ENCODE measurements around the gene PSMC5.

Gene PSMC5

GRCh38 chr17:63833741-63834373 lies 6.6 kb downstream of the PSMC5 start:
- H3K4me1 ChIP-seq (ENCODE audit: control insufficient read depth, insufficient read depth, low read length): peaks cover 6% of the 10 kb centered on the region
- H3K9ac ChIP-seq (ENCODE audit: low read depth, low read length): no peak overlapping the region
- H3K27me3 ChIP-seq (ENCODE audit: control insufficient read depth, insufficient read depth, low read length): no peaks in the 10 kb centered on the region
- peaks cover 52% of the 10 kb centered on the region for H3K36me3 ChIP-seq (ENCODE audit: control insufficient read depth, insufficient read depth, low read length)
- no peak overlapping the region for H3K4me3 ChIP-seq (ENCODE audit: low read depth, low read length)
- no peaks in the 10 kb centered on the region for H3K9me3 ChIP-seq (ENCODE audit: control insufficient read depth, insufficient read depth, low read length)

GRCh38 chr17:63834431-63835166 lies 7.4 kb downstream of the PSMC5 start:
- Histone ChIP-seq H3K4me3 (ENCODE audit: low read depth, low read length) (no peak overlapping the region), H3K9ac (ENCODE audit: low read depth, low read length) (no peak overlapping the region), H3K36me3 (ENCODE audit: control insufficient read depth, insufficient read depth, low read length) (peaks cover 49% of the 10 kb centered on the region), H3K27me3 (ENCODE audit: control insufficient read depth, insufficient read depth, low read length) (no peaks in the 10 kb centered on the region), H3K4me1 (ENCODE audit: control insufficient read depth, insufficient read depth, low read length) (peaks cover 8% of the 10 kb centered on the region), H3K9me3 (ENCODE audit: control insufficient read depth, insufficient read depth, low read length) (no peaks in the 10 kb centered on the region)

GRCh38 chr17:63835167-63835720 lies 8.0 kb downstream of the PSMC5 start:
- H3K27me3 ChIP-seq (ENCODE audit: control insufficient read depth, insufficient read depth, low read length): no peaks in the 10 kb centered on the region
- H3K36me3 ChIP-seq (ENCODE audit: control insufficient read depth, insufficient read depth, low read length): peaks cover 43% of the 10 kb centered on the region
- H3K9me3 ChIP-seq (ENCODE audit: control insufficient read depth, insufficient read depth, low read length): no peaks in the 10 kb centered on the region
- no peak overlapping the region for H3K9ac ChIP-seq (ENCODE audit: low read depth, low read length)
- H3K4me3 ChIP-seq (ENCODE audit: low read depth, low read length): no peak overlapping the region
- H3K4me1 ChIP-seq (ENCODE audit: control insufficient read depth, insufficient read depth, low read length): peaks cover 8% of the 10 kb centered on the region

- Histone ChIP-seq H3K27me3 (ENCODE audit: control insufficient read depth, insufficient read depth, low read length) (no peaks in the 10 kb centered on the region), H3K4me1 (ENCODE audit: control insufficient read depth, insufficient read depth, low read length) (peaks cover 12% of the 10 kb centered on the region), H3K9me3 (ENCODE audit: control insufficient read depth, insufficient read depth, low read length) (no peaks in the 10 kb centered on the region), H3K4me3 (ENCODE audit: low read depth, low read length) (no peak overlapping the region), H3K9ac (ENCODE audit: low read depth, low read length) (no peak overlapping the region), H3K36me3 (ENCODE audit: control insufficient read depth, insufficient read depth, low read length) (peaks cover 27% of the 10 kb centered on the region)
Observed at GRCh38 chr17:63836811-63837210, 9.6 kb downstream of the PSMC5 start.

GRCh38 chr17:63837480-63837879 lies 10.2 kb downstream of the PSMC5 start:
- H3K36me3 ChIP-seq (ENCODE audit: control insufficient read depth, insufficient read depth, low read length): peaks cover 22% of the 10 kb centered on the region
- H3K27me3 ChIP-seq (ENCODE audit: control insufficient read depth, insufficient read depth, low read length): no peaks in the 10 kb centered on the region
- H3K4me1 ChIP-seq (ENCODE audit: control insufficient read depth, insufficient read depth, low read length): peaks cover 12% of the 10 kb centered on the region
- H3K9ac ChIP-seq (ENCODE audit: low read depth, low read length): no peak overlapping the region
- no peaks in the 10 kb centered on the region for H3K9me3 ChIP-seq (ENCODE audit: control insufficient read depth, insufficient read depth, low read length)
- no peak overlapping the region for H3K4me3 ChIP-seq (ENCODE audit: low read depth, low read length)

GRCh38 chr17:63837962-63838600 lies 10.8 kb downstream of the PSMC5 start:
- no peaks in the 10 kb centered on the region for H3K27me3 ChIP-seq (ENCODE audit: control insufficient read depth, insufficient read depth, low read length)
- peaks cover 16% of the 10 kb centered on the region for H3K36me3 ChIP-seq (ENCODE audit: control insufficient read depth, insufficient read depth, low read length)
- H3K4me3 ChIP-seq (ENCODE audit: low read depth, low read length): no peak overlapping the region
- H3K9me3 ChIP-seq (ENCODE audit: control insufficient read depth, insufficient read depth, low read length): no peaks in the 10 kb centered on the region
- peaks cover 12% of the 10 kb centered on the region for H3K4me1 ChIP-seq (ENCODE audit: control insufficient read depth, insufficient read depth, low read length)
- H3K9ac ChIP-seq (ENCODE audit: low read depth, low read length): no peak overlapping the region

- Histone ChIP-seq H3K4me3 (ENCODE audit: low read depth, low read length) (peak overlapping the region; percentile 35), H3K27me3 (ENCODE audit: control insufficient read depth, insufficient read depth, low read length) (no peaks in the 10 kb centered on the region), H3K9ac (ENCODE audit: low read depth, low read length) (peak overlapping the region; percentile 54), H3K4me1 (ENCODE audit: control insufficient read depth, insufficient read depth, low read length) (peaks cover 13% of the 10 kb centered on the region), H3K36me3 (ENCODE audit: control insufficient read depth, insufficient read depth, low read length) (peaks cover 10% of the 10 kb centered on the region), H3K9me3 (ENCODE audit: control insufficient read depth, insufficient read depth, low read length) (no peaks in the 10 kb centered on the region)
Observed at GRCh38 chr17:63838631-63839171, 11.5 kb downstream of the PSMC5 start.

GRCh38 chr17:63840591-63841349 lies 13.5 kb downstream of the PSMC5 start:
- H3K9ac ChIP-seq (ENCODE audit: low read depth, low read length): no peak overlapping the region
- H3K36me3 ChIP-seq (ENCODE audit: control insufficient read depth, insufficient read depth, low read length): peaks cover 2% of the 10 kb centered on the region
- H3K4me1 ChIP-seq (ENCODE audit: control insufficient read depth, insufficient read depth, low read length): peaks cover 16% of the 10 kb centered on the region
- no peaks in the 10 kb centered on the region for H3K27me3 ChIP-seq (ENCODE audit: control insufficient read depth, insufficient read depth, low read length)
- peak overlapping the region; percentile 94 for H3K4me3 ChIP-seq (ENCODE audit: low read depth, low read length)
- no peaks in the 10 kb centered on the region for H3K9me3 ChIP-seq (ENCODE audit: control insufficient read depth, insufficient read depth, low read length)

GRCh38 chr17:63841350-63842172 lies 14.3 kb downstream of the PSMC5 start:
- Histone ChIP-seq H3K27me3 (ENCODE audit: control insufficient read depth, insufficient read depth, low read length) (peaks cover 1% of the 10 kb centered on the region), H3K36me3 (ENCODE audit: control insufficient read depth, insufficient read depth, low read length) (peaks cover 2% of the 10 kb centered on the region), H3K4me3 (ENCODE audit: low read depth, low read length) (peak overlapping the region; percentile 94), H3K9me3 (ENCODE audit: control insufficient read depth, insufficient read depth, low read length) (no peaks in the 10 kb centered on the region), H3K9ac (ENCODE audit: low read depth, low read length) (peak overlapping the region; percentile 89), H3K4me1 (ENCODE audit: control insufficient read depth, insufficient read depth, low read length) (peaks cover 16% of the 10 kb centered on the region)

- H3K4me3 ChIP-seq (ENCODE audit: low read depth, low read length): peak overlapping the region; percentile 94
- H3K9ac ChIP-seq (ENCODE audit: low read depth, low read length): peak overlapping the region; percentile 89
- H3K36me3 ChIP-seq (ENCODE audit: control insufficient read depth, insufficient read depth, low read length): no peaks in the 10 kb centered on the region
- H3K27me3 ChIP-seq (ENCODE audit: control insufficient read depth, insufficient read depth, low read length): peaks cover 7% of the 10 kb centered on the region
- H3K9me3 ChIP-seq (ENCODE audit: control insufficient read depth, insufficient read depth, low read length): no peaks in the 10 kb centered on the region
- peaks cover 16% of the 10 kb centered on the region for H3K4me1 ChIP-seq (ENCODE audit: control insufficient read depth, insufficient read depth, low read length)
Observed at GRCh38 chr17:63842173-63842539, 14.9 kb downstream of the PSMC5 start.

Measured in iPS-15b (cell line).